CD4-positive, alpha-beta T cell treated with Interferon alpha-2 for 1 hour (primary cell): Measurements from ENCODE around the gene ZIK1.
A peak's percentile ranks its signal among the peaks of the same experiment; 100 is the strongest.

ENCODE experiments used
- DNase-seq, 2 donors: peaks; one replicate each; pipeline ENCODE4 v3.0.0-alpha.2; 2020 to 2022

The ZIK1 gene

GRCh38 chr19:57583521-57584416 lies at the start of gene ZIK1:
ZIK1 (plus strand) TSS chr19:57584145; CDS start chr19:57584357, 212 bp downstream.
- peak; percentile 93 for DNase-seq

GRCh38 chr19:57537953-57538547 lies 45.9 kb upstream of the ZIK1 start:
- DNase-seq: no peak

GRCh38 chr19:57546513-57546912 lies 37.4 kb upstream of the ZIK1 start:
- no peak for DNase-seq

- DNase-seq: no peak
Observed at GRCh38 chr19:57552432-57552831, 31.5 kb upstream of the ZIK1 start.

- DNase-seq: no peak
Observed at GRCh38 chr19:57557659-57558058, 26.3 kb upstream of the ZIK1 start.

- DNase-seq: no peak
Observed at GRCh38 chr19:57558525-57558924, 25.4 kb upstream of the ZIK1 start.

- peak in 1 of 2 donors; percentile 8 for DNase-seq
Observed at GRCh38 chr19:57559008-57559403, 24.9 kb upstream of the ZIK1 start.

GRCh38 chr19:57559404-57560025 lies 24.4 kb upstream of the ZIK1 start, which contains the start of gene ZNF550:
ZNF550 (minus strand) TSS chr19:57559863; CDS start chr19:57559682, 181 bp downstream.
- peak; percentile 87 to 91 for DNase-seq

GRCh38 chr19:57560049-57560491 lies 23.9 kb upstream of the ZIK1 start:
- DNase-seq: no peak

- no peak for DNase-seq
Observed at GRCh38 chr19:57563547-57563946, 20.4 kb upstream of the ZIK1 start.

GRCh38 chr19:57566396-57567265 lies 17.3 kb upstream of the ZIK1 start:
- no peak for DNase-seq

GRCh38 chr19:57570707-57571106 lies 13.2 kb upstream of the ZIK1 start:
- DNase-seq: no peak

GRCh38 chr19:57572415-57572947 lies 11.5 kb upstream of the ZIK1 start:
- no peak for DNase-seq

GRCh38 chr19:57576661-57577060 lies 7.3 kb upstream of the ZIK1 start:
- no peak for DNase-seq

GRCh38 chr19:57578487-57579205 lies 5.3 kb upstream of the ZIK1 start, which contains the start of gene ZNF416:
ZNF416 (minus strand) TSS chr19:57578911; CDS start chr19:57578704, 207 bp downstream.
- DNase-seq: peak; percentile 98 to 99

- no peak for DNase-seq
Observed at GRCh38 chr19:57583104-57583520, 833 bp upstream of the ZIK1 start.

- no peak for DNase-seq
Observed at GRCh38 chr19:57587529-57587928, 3.6 kb downstream of the ZIK1 start.

GRCh38 chr19:57599377-57599760 lies 15.4 kb downstream of the ZIK1 start:
- no peak for DNase-seq

GRCh38 chr19:57599761-57600383 lies 15.9 kb downstream of the ZIK1 start, which contains the start of gene ZNF530:
ZNF530 (plus strand) TSS chr19:57599885; CDS start chr19:57604346, 4,461 bp downstream.
- DNase-seq: peak; percentile 87 to 91

GRCh38 chr19:57606931-57607330 lies 23.0 kb downstream of the ZIK1 start:
- DNase-seq: no peak

- no peak for DNase-seq
Observed at GRCh38 chr19:57611113-57611512, 27.2 kb downstream of the ZIK1 start.
